WI38 (cell line): ENCODE data around the gene ESYT3.

Experiments
- H3K4me3 ChIP-seq: 2 replicates; pipeline ENCODE4 v1.5.1; 2011; ENCODE audit warnings: low read depth, mild to moderate bottlenecking, control low read depth, low read length
- CTCF ChIP-seq: IDR thresholded peaks from 2 replicates; pipeline ENCODE4 v1.5.1; 2012; ENCODE audit warnings: low read depth, mild to moderate bottlenecking, control low read depth, low read length

Gene ESYT3

GRCh38 chr3:138429665-138430064 lies 4.8 kb upstream of the ESYT3 start:
- no peak for TF ChIP-seq CTCF
- no peak overlapping the region for H3K4me3 ChIP-seq

- H3K4me3 ChIP-seq: no peak overlapping the region
- TF ChIP-seq CTCF: no peak
These were observed 1.7 kb upstream of the ESYT3 start for GRCh38 chr3:138432576-138433240.

GRCh38 chr3:138433892-138434275 lies 532 bp upstream of the ESYT3 start:
- H3K4me3 ChIP-seq: no peak overlapping the region
- no peak for TF ChIP-seq CTCF

- TF ChIP-seq CTCF: no peak
- peak overlapping the region; percentile 40 for H3K4me3 ChIP-seq
These were observed 708 bp downstream of the ESYT3 start for GRCh38 chr3:138434875-138435772.

GRCh38 chr3:138435840-138436239 lies 1.4 kb downstream of the ESYT3 start:
- no peak overlapping the region for H3K4me3 ChIP-seq
- no peak for TF ChIP-seq CTCF

- TF ChIP-seq CTCF: no peak
- no peak overlapping the region for H3K4me3 ChIP-seq
These were observed 2.9 kb downstream of the ESYT3 start for GRCh38 chr3:138437281-138437680.

- no peak for TF ChIP-seq CTCF
- no peak overlapping the region for H3K4me3 ChIP-seq
These were observed 4.5 kb downstream of the ESYT3 start for GRCh38 chr3:138438896-138439295.
